ENCODE measurements around the gene KDM5B. TPM values are rescaled to one million over a fixed set of nuclear protein-coding genes. Genes with fewer than 3 reads are reported as not detected.

KDM5B gene
- total and polyA plus RNA-seq, 8 donors, result 7.3 to 47.0 (median 22.9) TPM

DNA sequence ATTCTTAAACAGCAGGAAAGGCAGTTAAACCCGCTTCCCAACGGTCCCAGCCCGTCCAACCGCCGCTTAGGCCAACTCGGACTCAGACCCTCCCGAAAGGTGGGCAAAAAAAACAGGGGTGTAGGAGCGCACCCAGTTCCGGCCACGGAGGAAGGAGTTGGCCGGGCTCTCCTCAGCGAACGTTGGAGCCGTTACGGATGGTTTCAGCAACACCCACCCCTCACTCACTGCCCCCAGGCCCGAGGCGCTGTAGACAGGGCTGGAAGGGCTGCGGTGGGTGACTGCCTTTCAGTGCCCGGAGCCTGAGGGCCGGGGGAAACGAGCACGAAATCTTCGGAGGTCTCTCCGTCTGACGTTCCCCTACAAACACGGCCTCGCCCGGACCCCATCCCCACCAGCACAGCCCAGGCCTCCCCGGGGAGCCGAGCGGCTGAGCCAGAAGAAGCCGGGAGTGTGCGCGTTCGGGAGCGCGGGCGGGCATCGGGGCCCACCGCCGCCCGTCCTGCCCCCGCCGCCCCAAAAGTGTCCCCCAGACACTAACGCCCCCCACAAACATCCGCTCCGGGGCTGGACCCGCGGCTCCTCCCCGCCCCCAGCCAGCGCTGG lies 1.3 kb downstream of the KDM5B start:
- Histone ChIP-seq H3K36me3 (no peaks in the 10 kb centered on the region), H3K27ac (peak overlapping the region; percentile 29 to 88 (median 75)), H3K9me3 (no peaks in the 10 kb centered on the region), H3K4me3 (peak overlapping the region; percentile 62 to 98 (median 92)), H3K27me3 (no peaks in the 10 kb centered on the region), H3K4me1 (peaks cover 0 to 18% (median 0%) of the 10 kb centered on the region in 3 donors)
- WGBS, 2 donors, result 0% methylated on average over 42 to 51 of the region's 51 CpGs
- peak in 3 of 4 donors; percentile 1 to 8 (median 5) for ATAC-seq
- peak; percentile 5 to 74 (median 32) for DNase-seq
- TF ChIP-seq, protein P1, sequence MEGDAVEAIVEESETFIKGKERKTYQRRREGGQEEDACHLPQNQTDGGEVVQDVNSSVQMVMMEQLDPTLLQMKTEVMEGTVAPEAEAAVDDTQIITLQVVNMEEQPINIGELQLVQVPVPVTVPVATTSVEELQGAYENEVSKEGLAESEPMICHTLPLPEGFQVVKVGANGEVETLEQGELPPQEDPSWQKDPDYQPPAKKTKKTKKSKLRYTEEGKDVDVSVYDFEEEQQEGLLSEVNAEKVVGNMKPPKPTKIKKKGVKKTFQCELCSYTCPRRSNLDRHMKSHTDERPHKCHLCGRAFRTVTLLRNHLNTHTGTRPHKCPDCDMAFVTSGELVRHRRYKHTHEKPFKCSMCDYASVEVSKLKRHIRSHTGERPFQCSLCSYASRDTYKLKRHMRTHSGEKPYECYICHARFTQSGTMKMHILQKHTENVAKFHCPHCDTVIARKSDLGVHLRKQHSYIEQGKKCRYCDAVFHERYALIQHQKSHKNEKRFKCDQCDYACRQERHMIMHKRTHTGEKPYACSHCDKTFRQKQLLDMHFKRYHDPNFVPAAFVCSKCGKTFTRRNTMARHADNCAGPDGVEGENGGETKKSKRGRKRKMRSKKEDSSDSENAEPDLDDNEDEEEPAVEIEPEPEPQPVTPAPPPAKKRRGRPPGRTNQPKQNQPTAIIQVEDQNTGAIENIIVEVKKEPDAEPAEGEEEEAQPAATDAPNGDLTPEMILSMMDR (IDR thresholded peaks at IDR 0.05), result no peak
- FAIRE-seq, result no peak
- intact Hi-C loops (cut with DNase I), result no loop called here

DNA sequence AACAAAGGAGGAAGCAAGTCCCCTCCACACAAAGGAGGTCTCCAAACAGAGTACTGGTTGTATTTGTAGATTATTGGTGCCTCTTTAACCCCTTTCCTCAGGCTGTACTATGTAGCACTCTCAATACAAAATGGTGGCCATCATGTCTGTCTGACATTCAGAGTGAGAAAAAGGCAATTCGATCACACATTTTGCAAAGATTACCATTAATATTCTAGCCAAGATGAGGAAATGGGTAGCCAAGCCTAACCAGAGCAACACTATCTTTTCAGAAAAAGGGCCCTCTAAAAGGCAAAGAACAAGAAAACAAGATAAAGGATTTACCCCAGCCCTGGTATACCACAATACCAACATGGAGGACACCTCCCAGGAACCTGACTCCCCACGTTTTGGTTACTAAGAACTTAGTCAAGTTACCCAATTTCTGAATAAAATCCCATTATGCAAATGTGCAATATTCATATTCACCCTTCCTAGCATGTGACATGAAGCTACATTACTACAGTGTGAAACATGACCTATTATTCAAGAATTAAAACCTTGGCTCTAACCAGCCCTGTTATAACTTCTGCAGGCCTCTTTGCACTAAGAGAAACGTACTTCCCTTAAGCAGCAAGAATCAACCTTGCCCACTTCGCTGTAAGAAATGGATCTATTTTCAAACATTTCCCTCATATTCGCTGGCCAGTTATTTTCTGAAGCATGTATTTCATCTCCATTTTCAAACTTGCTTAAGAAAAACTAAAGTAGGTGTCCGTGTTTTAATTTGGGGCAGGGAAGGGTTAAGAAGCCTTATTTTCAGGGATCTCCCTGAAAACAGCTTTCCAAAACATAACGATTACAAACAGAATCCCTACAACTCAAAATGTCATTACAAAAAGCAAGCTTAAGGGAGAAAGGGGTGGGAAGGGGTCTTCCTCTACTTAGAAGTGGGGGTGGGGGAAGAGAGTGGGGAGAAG lies 2.1 kb downstream of the KDM5B start:
- H3K9me3 ChIP-seq, result no peaks in the 10 kb centered on the region
- ATAC-seq, result no peak
- H3K27me3 ChIP-seq, result no peaks in the 10 kb centered on the region
- DNase-seq, result no peak
- WGBS, 2 donors, result 23 to 30% methylated on average over 7 of the region's 7 CpGs
- H3K4me3 ChIP-seq, result peak overlapping the region; percentile 62 to 98 (median 92)
- TF ChIP-seq, protein P1 (IDR thresholded peaks at IDR 0.05), result no peak
- H3K36me3 ChIP-seq, result no peaks in the 10 kb centered on the region
- FAIRE-seq, result no peak
- intact Hi-C loops (cut with DNase I), result no loop called here
- peaks cover 0 to 22% (median 0%) of the 10 kb centered on the region in 3 donors for H3K4me1 ChIP-seq
- peak overlapping the region in 2 of 4 donors; percentile 81 to 88 for H3K27ac ChIP-seq

DNA sequence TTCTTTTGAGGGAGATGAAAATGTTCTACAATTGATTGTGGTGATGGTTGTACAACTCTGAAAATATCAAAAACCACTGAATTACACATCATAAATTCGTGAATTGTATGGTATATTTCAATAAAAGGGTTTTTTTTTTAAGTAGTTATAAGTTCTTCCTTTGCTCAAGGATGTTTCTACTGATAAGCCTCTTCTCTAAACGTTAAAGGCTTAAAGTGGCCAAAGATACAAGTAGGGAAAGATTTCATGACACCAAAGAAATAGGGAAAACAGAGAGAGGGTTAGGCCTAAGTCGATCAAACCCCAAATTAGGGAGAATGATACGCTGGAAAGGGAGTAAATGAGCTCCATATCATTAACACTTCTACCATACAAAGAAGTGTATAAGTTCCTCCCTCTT lies 4.1 kb downstream of the KDM5B start:
- intact Hi-C loops (cut with DNase I), result no loop called here
- DNase-seq (no peak), FAIRE-seq (no peak), ATAC-seq (no peak)
- Histone ChIP-seq H3K27ac (no peak overlapping the region), H3K4me3 (no peak overlapping the region), H3K36me3 (no peaks in the 10 kb centered on the region), H3K27me3 (no peaks in the 10 kb centered on the region), H3K4me1 (peaks cover 0 to 22% (median 0%) of the 10 kb centered on the region in 3 donors), H3K9me3 (no peaks in the 10 kb centered on the region)
- 66 to 70% methylated on average over 4 of the region's 4 CpGs for WGBS, 2 donors
- TF ChIP-seq, protein P1 (IDR thresholded peaks at IDR 0.05), result no peak

DNA sequence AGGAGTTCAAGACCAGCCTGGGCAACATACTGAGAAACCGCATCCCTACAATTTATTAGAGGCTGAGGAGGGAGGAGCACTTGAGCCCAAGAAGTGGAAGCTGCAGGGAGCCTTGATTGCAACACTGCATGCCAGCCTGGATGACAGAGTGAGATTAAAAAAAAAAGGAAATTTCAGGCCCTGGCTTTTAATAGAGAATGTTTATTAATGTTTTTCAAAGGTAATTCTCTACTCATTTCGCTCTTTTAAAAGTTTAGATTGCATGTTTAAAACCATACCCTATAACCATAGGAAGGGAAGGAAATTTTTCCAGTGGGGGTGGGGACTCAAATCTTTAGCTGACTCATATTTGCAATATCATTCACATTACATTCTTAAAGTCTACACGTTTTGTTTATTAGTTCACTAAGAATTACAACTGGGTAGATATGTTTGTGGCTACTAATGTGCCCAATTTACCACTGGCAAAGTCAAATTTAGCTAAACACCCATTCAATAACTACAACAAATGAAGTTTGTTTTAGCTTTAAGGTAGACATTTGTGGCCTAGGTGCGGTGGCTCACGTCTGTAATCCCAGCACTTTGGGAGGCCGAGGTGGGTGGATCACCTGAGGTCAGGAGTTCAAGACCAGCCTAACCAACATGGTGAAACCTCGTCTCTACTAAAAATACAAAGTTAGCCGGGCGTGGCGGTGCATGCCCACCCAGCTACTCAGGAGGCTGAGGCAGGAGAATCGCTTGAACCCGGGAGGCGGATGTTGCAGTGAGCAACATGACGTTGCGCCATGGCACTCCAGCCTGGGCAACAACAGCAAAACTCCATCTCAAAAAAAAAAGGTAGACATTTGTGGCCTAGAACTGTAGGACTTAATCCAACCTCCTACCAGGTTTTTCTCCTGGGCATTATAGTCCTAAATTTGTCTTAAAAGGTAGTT lies 5.0 kb downstream of the KDM5B start:
- Histone ChIP-seq H3K27me3 (no peaks in the 10 kb centered on the region), H3K27ac (no peak overlapping the region), H3K4me3 (no peak overlapping the region), H3K36me3 (no peaks in the 10 kb centered on the region), H3K9me3 (no peaks in the 10 kb centered on the region), H3K4me1 (peaks cover 0 to 22% (median 0%) of the 10 kb centered on the region in 3 donors)
- TF ChIP-seq, protein P1 (IDR thresholded peaks at IDR 0.05), result no peak
- intact Hi-C loops (cut with DNase I), result no loop called here
- FAIRE-seq (no peak), DNase-seq (no peak), ATAC-seq (no peak)
- WGBS, 2 donors, result 88 to 91% methylated on average over 15 of the region's 15 CpGs

Data from pancreas (tissue), 10 donors.